ENCODE data around the gene IL31.

DNA sequence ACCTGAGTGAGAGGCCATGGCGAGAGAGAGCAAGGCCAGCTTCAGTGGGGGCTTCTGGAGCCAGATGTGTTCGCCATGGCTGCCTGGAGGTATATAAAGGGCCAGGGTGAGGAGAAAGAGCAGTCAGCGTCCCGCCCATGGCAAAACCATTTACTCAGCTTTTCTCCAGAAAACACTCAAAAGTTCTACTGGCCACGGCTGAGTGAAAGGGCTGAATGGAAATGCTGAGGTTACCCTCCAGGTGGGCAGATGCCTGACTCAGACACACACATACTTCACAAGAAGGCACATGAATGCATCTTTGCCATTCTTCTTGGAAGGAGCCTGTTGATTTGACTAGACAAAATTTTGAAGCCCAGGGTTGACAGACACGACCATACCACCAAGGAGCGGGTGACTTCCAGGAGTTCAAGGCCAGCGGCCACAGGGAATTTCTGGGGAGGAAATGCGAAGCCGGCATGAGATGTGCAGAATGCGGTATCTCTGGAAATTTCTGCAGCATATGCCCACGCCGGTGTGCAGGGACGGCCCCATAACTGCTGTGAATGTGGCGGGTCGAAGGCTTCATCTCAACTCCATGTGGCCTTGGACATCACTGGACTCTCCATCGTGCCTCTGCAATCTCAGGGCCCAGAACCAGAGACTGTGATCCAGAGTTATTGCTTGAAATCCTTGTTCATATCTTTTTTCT lies at the start of gene IL31:
- TF ChIP-seq, protein P1, sequence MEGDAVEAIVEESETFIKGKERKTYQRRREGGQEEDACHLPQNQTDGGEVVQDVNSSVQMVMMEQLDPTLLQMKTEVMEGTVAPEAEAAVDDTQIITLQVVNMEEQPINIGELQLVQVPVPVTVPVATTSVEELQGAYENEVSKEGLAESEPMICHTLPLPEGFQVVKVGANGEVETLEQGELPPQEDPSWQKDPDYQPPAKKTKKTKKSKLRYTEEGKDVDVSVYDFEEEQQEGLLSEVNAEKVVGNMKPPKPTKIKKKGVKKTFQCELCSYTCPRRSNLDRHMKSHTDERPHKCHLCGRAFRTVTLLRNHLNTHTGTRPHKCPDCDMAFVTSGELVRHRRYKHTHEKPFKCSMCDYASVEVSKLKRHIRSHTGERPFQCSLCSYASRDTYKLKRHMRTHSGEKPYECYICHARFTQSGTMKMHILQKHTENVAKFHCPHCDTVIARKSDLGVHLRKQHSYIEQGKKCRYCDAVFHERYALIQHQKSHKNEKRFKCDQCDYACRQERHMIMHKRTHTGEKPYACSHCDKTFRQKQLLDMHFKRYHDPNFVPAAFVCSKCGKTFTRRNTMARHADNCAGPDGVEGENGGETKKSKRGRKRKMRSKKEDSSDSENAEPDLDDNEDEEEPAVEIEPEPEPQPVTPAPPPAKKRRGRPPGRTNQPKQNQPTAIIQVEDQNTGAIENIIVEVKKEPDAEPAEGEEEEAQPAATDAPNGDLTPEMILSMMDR (IDR thresholded peaks at IDR 0.05; ENCODE audit: low read depth, low read length), result no peak
- no peak for TF ChIP-seq EZH2phosphoT487 (IDR thresholded peaks at IDR 0.05; ENCODE audit: low read depth)

Measured in OCI-LY3 (cell line).